Large intestine (tissue), 3 donors: ENCODE measurements around the gene GAB2. TPM values are rescaled to one million over a fixed set of nuclear protein-coding genes. Genes with fewer than 3 reads are reported as not detected.
"Not testable (repeated sequence)": the region's sequence is repeated elsewhere in the genome, so short reads cannot be mapped to it uniquely, and the experiment has no call there.

ENCODE experiments used
- DNase-seq, 2 donors: peaks; one replicate each; pipeline versions ENCODE4 v3.0.0 to v3.0.0-alpha.2; 2013
- H3K27ac ChIP-seq: one replicate; pipeline ENCODE4 v1.5.1; 2013; ENCODE audit warnings: low read length
- H3K27me3 ChIP-seq: 2 replicates; pipeline ENCODE4 v1.6.1; 2013; ENCODE audit warnings: low read length; ENCODE audit not compliant: control insufficient read depth, insufficient read depth
- H3K36me3 ChIP-seq: 2 replicates; pipeline ENCODE4 v1.6.1; 2013; ENCODE audit warnings: low read length; ENCODE audit not compliant: control insufficient read depth, insufficient read depth
- H3K4me1 ChIP-seq: one replicate; pipeline ENCODE4 v1.6.1; 2013; ENCODE audit warnings: low read length; ENCODE audit not compliant: control insufficient read depth, insufficient read depth
- H3K4me3 ChIP-seq: one replicate; pipeline ENCODE4 v1.5.1; 2013; ENCODE audit warnings: low read length
- H3K9me3 ChIP-seq: one replicate; pipeline ENCODE4 v1.6.1; 2013; ENCODE audit warnings: mild to moderate bottlenecking, low read depth, low read length, moderate library complexity; ENCODE audit not compliant: control insufficient read depth
- WGBS: methylation state at CpG from one replicate; pipeline ENCODE4 v1.1.5; 2013; ENCODE audit warnings: low lambda C conversion rate; ENCODE audit not compliant: insufficient coverage; 5-methylcytosine and 5-hydroxymethylcytosine counted together
- polyA plus RNA-seq: library from polyadenylated mRNA; unstranded; fragments of 120-200 nt; gene quantifications from one replicate; pipeline ENCODE4 v1.2.1, GENCODE V29; 2013

GAB2 gene
- polyA plus RNA-seq, 1 donor = 10.7 TPM

- Histone ChIP-seq H3K9me3 (no peaks in the 10 kb centered on the region), H3K4me1 (no peaks in the 10 kb centered on the region), H3K36me3 (no peaks in the 10 kb centered on the region), H3K27me3 (no peaks in the 10 kb centered on the region), H3K27ac (no peak overlapping the region), H3K4me3 (no peak overlapping the region)
- DNase-seq = no peak
- WGBS = 86% methylated on average over 2 of the region's 5 CpGs
Observed at GRCh38 chr11:78371221-78371891, 46.3 kb downstream of the GAB2 start.

- no peaks in the 10 kb centered on the region for H3K27me3 ChIP-seq
- DNase-seq = no peak
- no peaks in the 10 kb centered on the region for H3K9me3 ChIP-seq
- H3K36me3 ChIP-seq = no peaks in the 10 kb centered on the region
- WGBS = no CpG with 5 or more reads among the region's 7 CpGs
- H3K27ac ChIP-seq = no peak overlapping the region
- H3K4me1 ChIP-seq = no peaks in the 10 kb centered on the region
- no peak overlapping the region for H3K4me3 ChIP-seq
Observed at GRCh38 chr11:78370406-78371172, 47.0 kb downstream of the GAB2 start.

DNA sequence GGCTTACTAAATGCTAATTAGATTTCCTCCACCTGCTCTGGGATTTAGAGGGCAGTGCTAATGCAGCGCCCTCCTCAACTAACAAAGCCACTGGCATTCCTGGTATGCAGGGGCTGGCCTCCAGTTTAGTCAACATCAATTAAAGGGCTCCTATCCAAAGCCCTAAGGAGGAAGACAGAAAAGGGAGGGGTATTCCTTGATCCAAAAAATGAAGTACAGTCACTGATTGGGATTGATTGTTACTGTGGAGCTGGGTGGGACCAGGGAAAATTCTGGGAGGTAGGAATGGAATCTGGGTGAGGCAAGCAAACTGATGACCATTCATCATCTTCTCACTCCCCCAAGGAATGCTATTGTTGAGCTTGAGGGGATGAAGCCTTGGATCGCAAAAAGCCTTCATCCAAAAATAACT is 52.2 kb downstream of the GAB2 start:
- Histone ChIP-seq H3K4me1 (no peaks in the 10 kb centered on the region), H3K27ac (no peak overlapping the region), H3K27me3 (no peaks in the 10 kb centered on the region), H3K36me3 (no peaks in the 10 kb centered on the region), H3K4me3 (no peak overlapping the region), H3K9me3 (no peaks in the 10 kb centered on the region)
- no peak for DNase-seq
- WGBS = no CpG with 5 or more reads among the region's 2 CpGs

- no peak for DNase-seq
- Histone ChIP-seq H3K27ac (no peak overlapping the region), H3K4me1 (no peaks in the 10 kb centered on the region), H3K27me3 (no peaks in the 10 kb centered on the region), H3K9me3 (no peaks in the 10 kb centered on the region), H3K4me3 (no peak overlapping the region), H3K36me3 (no peaks in the 10 kb centered on the region)
- WGBS = 100% methylated on average over 1 of the region's 3 CpGs
Observed at GRCh38 chr11:78364128-78364751, 53.4 kb downstream of the GAB2 start.

- Histone ChIP-seq H3K27me3 (no peaks in the 10 kb centered on the region), H3K27ac (no peak overlapping the region), H3K9me3 (no peaks in the 10 kb centered on the region), H3K4me3 (no peak overlapping the region), H3K36me3 (no peaks in the 10 kb centered on the region), H3K4me1 (no peaks in the 10 kb centered on the region)
- WGBS = 100% methylated on average over 1 of the region's 1 CpG
- no peak for DNase-seq
Observed at GRCh38 chr11:78363024-78363619, 54.5 kb downstream of the GAB2 start.

GRCh38 chr11:78361228-78361627 is 56.4 kb downstream of the GAB2 start:
- WGBS = no CpG with 5 or more reads among the region's 2 CpGs
- DNase-seq = no peak
- H3K4me3 ChIP-seq = no peak overlapping the region
- no peaks in the 10 kb centered on the region for H3K9me3 ChIP-seq
- H3K36me3 ChIP-seq = no peaks in the 10 kb centered on the region
- no peaks in the 10 kb centered on the region for H3K27me3 ChIP-seq
- H3K4me1 ChIP-seq = no peaks in the 10 kb centered on the region
- H3K27ac ChIP-seq = no peak overlapping the region

DNA sequence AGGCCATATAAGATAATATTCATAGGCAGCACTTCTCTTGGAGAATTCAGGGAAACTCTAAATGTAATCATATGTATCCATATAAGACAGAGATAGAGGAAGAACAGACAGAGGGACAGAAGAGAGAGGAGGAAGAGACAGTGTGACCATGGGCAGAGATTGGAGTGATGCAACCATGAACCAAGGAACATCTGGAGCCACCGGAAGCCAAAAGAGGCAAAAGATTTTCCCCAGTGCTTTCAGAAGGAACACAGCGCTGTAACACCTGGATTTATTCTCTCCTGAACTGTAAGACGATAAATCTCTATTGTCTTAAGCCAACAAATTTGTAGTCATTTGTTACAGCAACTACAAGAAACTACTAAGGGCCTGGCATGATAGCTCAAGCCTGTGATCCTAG is 57.7 kb downstream of the GAB2 start:
- DNase-seq = no peak
- no CpG with 5 or more reads among the region's 3 CpGs for WGBS
- H3K36me3 ChIP-seq = no peaks in the 10 kb centered on the region
- H3K4me1 ChIP-seq = no peaks in the 10 kb centered on the region
- no peaks in the 10 kb centered on the region for H3K27me3 ChIP-seq
- H3K27ac ChIP-seq = no peak overlapping the region
- H3K4me3 ChIP-seq = no peak overlapping the region
- no peaks in the 10 kb centered on the region for H3K9me3 ChIP-seq

DNA sequence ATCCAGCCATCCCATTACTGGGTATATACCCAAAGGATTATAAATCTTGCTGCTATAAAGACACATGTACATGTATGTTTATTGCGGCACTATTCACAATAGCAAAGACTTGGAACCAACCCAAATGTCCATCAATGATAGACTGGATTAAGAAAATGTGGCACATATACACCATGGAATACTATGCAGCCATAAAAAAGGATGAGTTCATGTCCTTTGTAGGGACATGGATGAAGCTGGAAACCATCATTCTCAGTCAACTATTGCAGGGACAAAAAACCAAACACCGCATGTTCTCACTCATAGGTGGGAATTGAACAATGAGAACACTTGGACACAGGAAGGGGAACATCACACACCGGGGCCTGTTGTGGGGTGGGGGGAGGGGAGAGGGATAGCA is 59.7 kb downstream of the GAB2 start:
- no CpG with 5 or more reads among the region's 3 CpGs for WGBS
- not testable (repeated sequence) for H3K4me1 ChIP-seq, H3K27ac ChIP-seq, H3K27me3 ChIP-seq, DNase-seq, H3K4me3 ChIP-seq, H3K36me3 ChIP-seq, H3K9me3 ChIP-seq

- not testable (repeated sequence) for H3K27me3 ChIP-seq, H3K4me1 ChIP-seq, H3K27ac ChIP-seq, H3K36me3 ChIP-seq, H3K9me3 ChIP-seq, DNase-seq, H3K4me3 ChIP-seq
- no CpG with 5 or more reads among the region's 1 CpG for WGBS
Observed at GRCh38 chr11:78357425-78357824, 60.2 kb downstream of the GAB2 start.

- DNase-seq, H3K27me3 ChIP-seq, H3K4me3 ChIP-seq, H3K4me1 ChIP-seq, H3K36me3 ChIP-seq, H3K27ac ChIP-seq, H3K9me3 ChIP-seq: not testable (repeated sequence)
- WGBS = no CpG with 5 or more reads among the region's 3 CpGs
Observed at GRCh38 chr11:78355742-78356141, 61.9 kb downstream of the GAB2 start.
